GM18951 (cell line): ENCODE data around the gene CENPO.

Experiments used
- POLR2A ChIP-seq: IDR thresholded peaks from 4 replicates; pipeline ENCODE4 v1.6.1; 2011; ENCODE audit warnings: mild to moderate bottlenecking; ENCODE audit not compliant: insufficient read length, insufficient read depth; ENCODE audit errors: extremely low read depth
- in situ Hi-C: fragments of 300-500 bp; cut with MboI; formaldehyde crosslinking; loops from one replicate; pipeline ENCODE4 v1.12.0; 2022; ENCODE audit warnings: low sequenced_read_pairs, mixed read lengths, inconsistent platforms; ENCODE audit not compliant: unreplicated experiment

The CENPO gene, protein sequence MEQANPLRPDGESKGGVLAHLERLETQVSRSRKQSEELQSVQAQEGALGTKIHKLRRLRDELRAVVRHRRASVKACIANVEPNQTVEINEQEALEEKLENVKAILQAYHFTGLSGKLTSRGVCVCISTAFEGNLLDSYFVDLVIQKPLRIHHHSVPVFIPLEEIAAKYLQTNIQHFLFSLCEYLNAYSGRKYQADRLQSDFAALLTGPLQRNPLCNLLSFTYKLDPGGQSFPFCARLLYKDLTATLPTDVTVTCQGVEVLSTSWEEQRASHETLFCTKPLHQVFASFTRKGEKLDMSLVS

DNA sequence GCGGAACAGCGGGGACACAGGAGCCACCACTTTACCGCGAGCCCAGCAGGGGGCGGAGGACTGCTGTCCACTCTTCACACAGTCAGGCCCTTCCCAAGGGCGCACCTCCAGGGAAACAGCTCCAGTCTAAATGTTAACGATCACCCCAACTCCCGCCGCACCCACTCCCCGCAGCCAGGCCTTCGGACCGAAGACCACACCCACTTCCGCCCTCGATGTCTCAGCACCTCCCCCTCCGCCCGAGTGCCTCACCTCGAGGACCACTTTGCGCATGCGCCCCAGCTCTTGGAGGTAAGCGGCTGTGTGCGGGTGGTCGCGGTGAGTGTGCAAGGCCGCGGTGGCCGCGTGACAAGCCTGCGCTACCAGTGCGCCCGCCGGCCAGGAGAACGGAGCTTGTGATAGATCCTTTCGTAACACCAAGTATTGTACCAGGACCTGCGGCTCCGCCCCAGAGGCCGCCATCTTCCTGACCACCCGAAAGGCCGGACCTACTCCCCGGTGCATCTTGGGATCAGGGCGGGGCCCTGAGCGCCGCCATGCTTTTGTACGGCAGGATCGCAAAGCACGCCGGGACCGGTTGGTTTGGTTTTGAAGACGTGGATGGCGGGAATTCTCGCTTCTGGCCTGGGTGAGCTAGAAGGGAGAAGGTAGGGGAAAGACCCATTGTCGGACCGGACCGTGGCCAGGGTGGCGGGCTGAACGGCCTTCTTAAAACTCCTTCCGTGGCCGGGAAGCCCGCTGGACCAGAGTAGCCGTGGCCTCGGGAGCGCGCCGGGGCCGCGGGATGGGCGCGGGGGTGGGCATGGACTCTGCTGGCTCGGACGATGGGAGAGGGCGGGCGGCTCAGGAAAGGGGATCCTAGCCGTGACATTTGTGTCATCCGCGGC lies at the start of gene CENPO, which contains the start of gene PTRHD1:
TSS of gene CENPO (plus strand) at position 552 of the 887 bp plus-strand sequence. CDS start 495 bp downstream, outside the sequence.
TSS of gene PTRHD1 (minus strand) at position 518 of the 887 bp plus-strand sequence. CDS start at position 504, 14 bp downstream.
- peak; percentile 85 for TF ChIP-seq POLR2A
- in situ Hi-C loops, result no loop called here

DNA sequence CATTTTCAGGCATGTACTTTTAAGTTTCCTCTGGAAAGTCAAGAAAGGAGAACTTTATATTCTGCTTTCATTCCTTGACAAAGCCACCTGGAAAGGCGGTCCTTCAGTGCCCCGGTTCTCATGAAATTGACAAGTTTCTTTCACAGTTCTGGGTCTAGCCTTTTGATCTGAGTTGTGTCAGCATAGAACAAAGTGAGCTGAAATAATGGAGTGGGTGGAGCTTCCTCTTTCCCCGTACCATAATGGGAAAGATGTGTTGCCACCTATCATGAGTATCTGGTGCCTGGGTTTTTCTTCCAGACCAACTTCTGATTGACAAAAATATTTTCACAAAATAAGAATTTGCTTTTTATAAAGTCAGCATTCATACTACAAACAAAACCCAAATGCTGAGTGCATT lies 49.3 kb upstream of the CENPO start:
- no peak for TF ChIP-seq POLR2A

DNA sequence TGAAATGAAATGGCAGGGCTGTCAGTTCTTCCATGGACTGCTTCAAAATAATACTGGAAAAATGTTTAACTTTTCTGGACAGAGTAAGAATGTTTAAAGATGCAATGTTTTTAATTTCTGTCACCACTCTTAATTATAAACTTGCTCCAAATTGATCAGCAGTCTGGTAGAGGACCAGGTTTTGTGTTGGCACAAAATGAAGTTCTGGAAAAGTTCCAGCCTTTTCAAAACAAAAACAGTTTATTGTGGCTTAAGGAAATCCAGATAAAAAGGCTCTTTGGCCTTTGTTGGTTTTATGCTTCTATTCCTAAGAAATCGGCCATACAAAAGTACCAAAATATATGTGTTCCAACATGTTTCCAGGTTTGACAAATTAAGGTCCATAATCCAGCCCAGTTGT lies 48.9 kb upstream of the CENPO start:
- no peak for TF ChIP-seq POLR2A
- in situ Hi-C loops, result no loop called here

More for the DNA sequence above, 49.3 kb upstream of the CENPO start:
- in situ Hi-C loops, result no loop called here

DNA sequence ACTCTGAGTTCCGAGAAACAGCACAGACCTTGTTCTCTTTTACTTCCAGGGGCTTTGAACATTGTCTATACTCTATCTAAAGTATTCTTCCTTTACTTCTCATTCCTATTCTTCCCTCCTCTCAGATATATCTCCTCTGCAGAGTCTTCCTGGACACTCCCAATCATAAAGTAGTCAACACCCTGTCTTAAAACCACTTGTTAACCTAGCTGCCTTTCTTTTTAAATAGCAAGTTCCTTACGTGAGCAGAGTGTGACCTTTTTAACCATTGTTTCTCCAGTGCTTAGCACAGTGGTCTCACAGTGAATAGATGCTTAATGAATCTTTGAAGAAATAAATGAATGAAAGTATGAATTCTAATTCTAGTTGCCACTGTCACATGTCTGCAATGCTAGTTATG lies 47.4 kb upstream of the CENPO start:
- in situ Hi-C loops, result no loop called here
- TF ChIP-seq POLR2A, result no peak

DNA sequence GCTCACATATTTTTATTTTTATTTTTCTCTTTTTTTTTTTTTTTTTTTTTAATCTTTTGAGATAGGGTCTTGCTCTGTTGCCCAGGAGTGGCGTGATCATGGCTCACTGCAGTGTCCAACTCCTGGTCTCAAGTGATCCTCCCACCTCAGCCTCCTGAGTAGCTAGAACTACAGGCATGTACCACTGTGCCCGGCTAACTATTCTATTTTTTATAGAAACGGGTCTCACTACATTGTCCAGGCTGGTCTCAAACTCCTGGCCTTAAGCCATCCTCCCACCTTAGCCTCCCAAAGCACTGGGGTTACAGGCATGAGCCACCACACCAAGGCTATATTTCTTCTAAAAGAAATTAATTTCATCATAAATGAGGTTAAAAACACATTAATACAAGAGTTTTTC lies 45.9 kb upstream of the CENPO start:
- TF ChIP-seq POLR2A, result no peak
- in situ Hi-C loops, result no loop called here

DNA sequence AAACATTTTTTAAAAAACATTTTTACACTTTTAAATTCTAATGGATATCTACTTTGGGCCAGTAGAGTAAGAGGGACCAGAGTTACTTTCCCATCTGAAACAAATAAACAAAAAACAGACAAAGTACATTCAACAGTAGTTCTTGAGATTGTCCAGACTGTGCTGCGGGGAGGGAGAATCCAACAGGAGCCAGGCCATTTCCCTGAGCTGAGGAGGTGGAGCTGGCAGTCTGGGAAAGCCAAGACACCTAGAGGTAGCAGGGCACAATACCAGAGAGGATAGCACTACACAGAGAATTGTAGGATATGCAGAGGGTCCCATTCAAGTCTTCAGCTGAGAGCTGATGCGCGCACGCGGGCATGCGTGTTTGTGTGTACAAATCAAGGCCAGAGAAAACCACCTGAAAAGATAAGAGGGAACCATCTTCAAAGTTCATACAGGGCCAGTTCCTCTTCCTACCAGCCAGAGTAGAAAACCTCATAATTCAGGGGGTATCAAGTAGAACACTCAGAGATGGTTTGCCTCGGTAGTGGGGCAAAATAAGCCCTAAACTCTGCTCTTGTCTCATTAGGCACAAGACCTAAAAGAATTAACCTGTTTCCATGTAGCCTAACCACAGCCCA lies 44.0 kb upstream of the CENPO start:
- in situ Hi-C loops, result no loop called here
- TF ChIP-seq POLR2A, result no peak

DNA sequence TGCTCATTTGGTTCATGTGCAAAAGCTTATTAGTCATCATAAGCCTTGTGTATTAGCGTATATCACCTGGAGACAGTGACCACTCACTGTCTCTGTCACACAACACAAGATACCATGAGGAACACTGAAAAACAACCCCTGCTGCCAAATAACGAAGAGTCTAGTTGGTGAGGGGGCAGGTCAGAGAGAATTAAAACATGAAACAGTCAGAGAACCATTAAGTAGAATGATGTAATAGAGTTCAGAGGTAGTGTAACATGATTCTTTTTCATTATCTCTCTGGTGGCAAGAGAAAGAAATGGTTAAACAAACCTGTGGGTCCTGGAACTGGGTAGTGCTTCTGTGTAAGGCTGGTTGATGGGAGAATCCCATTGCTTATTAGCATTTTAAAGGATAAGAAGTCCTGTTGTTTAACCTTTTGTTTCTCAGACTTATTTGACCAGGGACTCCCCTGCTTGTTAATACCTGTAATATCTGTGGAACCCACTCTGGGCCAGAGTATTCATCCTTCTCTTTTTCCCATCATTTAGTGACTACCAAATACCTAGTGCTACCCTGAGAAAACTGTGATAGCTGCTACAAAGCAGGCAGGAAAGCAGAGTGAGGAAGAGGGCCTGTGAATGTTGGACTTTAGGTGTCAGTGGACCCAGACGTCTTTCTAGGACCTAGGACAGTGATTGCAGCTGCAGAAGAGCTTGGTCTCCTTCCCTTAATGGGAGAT lies 38.1 kb upstream of the CENPO start:
- no peak for TF ChIP-seq POLR2A
- in situ Hi-C loops, result no loop called here

DNA sequence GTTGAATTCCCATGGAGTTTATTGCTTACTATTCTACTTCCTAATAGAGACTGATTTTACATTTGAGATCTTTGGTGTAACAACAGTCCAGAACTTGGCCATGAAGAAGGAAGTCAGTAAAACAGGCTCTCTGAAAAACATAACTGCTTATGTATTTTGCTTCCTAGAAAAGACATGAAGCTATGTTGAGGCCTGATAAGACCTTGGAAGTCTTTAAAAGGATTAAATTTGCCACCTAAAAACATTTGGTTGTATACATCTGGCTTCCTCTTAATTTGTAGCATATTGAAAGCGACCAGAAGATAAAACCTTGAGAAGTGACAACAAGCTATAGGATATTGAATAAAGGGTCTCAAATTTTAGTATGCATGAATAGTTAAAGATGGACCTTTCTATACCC lies 36.4 kb upstream of the CENPO start:
- TF ChIP-seq POLR2A, result no peak
- in situ Hi-C loops, result no loop called here

DNA sequence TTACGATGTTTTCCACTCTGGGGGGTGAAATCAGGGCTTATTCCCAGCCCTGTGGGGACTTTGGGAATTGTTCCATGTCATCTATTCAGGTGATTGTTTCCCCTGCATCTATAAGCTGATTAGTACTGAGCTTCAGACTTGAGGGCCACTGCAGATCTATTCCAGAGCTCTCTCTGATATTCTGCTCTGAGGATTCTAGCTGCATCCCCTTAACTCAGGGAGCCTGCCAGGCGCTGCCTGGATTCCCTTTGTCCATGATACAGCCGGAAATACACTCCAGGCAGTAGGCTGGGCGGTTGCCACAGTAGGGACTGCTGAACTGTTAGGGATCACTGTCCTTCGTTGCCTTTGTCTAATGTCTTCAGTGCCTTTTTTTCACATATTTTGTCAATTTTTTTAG lies 31.4 kb upstream of the CENPO start:
- TF ChIP-seq POLR2A, result no peak
- in situ Hi-C loops, result no loop called here

DNA sequence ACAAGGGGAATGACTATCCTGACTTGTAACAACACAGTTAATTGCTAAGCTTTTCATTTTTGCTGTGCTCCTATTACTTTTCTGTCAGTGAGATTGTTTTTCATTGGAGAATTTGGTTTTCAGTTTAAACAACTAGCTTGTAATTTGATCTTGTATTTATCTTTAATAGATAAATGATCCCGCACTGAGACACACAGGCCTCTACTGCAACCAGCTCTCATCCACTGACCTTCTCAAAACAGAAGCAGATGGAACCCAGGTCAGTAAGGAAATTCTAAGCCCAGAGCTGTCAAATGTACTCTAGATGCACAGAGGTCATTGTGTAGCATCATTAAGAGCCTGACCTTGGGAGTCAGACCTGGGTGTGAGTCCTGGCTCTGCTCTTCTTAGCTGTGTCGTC lies 30.7 kb upstream of the CENPO start:
- no peak for TF ChIP-seq POLR2A
- in situ Hi-C loops, result no loop called here

DNA sequence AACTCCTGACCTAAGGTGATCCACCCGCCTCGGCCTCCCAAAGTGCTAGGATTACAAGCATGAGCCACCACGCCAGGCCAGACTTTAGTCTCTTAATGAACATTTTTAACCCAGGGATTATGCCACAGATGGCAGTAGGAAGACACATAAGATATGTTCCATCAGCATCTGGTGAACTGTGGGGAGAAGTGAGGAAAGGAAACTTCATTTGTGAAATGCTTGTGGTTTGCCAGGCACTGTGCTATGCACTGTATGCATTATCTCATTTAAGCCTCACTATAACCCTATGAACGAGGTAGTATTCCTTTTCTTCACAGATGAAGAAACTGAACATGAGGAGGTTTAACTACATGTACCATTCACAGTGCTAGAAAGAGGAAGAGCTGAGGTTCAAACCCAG lies 29.4 kb upstream of the CENPO start:
- no peak for TF ChIP-seq POLR2A
- in situ Hi-C loops, result no loop called here

DNA sequence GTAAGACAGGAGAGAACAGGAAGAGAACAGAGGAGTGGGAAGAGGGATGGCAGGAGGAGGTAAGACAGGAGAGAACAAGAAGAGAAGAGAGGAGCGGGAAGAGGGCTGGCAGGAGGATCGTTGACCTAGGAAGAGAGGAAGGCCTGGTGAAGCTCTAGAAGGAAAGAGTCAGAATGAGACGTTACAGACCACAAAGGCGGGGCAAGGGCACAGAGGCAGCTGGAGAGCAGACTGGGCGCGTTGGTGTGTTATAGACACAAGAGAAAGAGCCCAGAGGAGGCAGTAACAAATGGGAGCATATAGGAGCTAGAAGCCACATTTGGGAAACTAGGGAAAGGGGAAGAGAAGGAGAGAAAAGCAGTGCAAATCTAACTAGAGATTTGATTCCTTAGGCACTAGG lies 26.6 kb upstream of the CENPO start:
- no peak for TF ChIP-seq POLR2A
- in situ Hi-C loops, result no loop called here

DNA sequence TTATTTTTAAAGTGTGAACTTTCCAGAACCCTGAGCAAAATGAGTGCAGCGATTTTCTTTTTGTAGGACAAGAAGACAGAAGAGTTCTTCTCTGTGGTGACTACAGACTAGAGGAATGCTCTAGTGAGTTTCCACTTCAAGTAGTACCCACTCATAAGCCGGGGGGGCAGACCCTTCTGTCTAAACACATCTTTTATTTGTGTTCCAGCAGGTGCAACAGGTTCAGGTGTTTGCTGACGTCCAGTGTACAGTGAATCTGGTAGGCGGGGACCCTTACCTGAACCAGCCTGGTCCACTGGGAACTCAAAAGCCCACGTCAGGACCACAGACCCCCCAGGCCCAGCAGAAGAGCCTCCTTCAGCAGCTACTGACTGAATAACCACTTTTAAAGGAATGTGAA lies 25.2 kb upstream of the CENPO start:
- in situ Hi-C loops, result no loop called here
- no peak for TF ChIP-seq POLR2A
